ENCODE data around the gene NBL1.

GRCh38 chr1:19664453-19665185 is 20.5 kb downstream of the NBL1 start, which contains the start of gene HTR6:
- TF ChIP-seq CTCF (IDR thresholded peaks at IDR 0.05) (no peak), EZH2 (IDR thresholded peaks at IDR 0.05) (no peak), EZH2phosphoT487 (IDR thresholded peaks at IDR 0.05) (no peak)
